Glomerular endothelial cell (primary cell): ENCODE data around the gene GPER1. TPM values are rescaled to one million over a fixed set of nuclear protein-coding genes. Genes with fewer than 3 reads are reported as not detected.
"Not testable (repeated sequence)": the region's sequence is repeated elsewhere in the genome, so short reads cannot be mapped to it uniquely, and the experiment has no call there.

Source experiments
- DNase-seq: peaks from one replicate; pipeline ENCODE4 v3.0.0-alpha.2; 2011; ENCODE audit warnings: low read depth, low spot score; ENCODE audit errors: extremely low read depth
- total RNA-seq: library from RNA; depleted of rRNA; stranded (reverse); fragments of >200 nt; gene quantifications from 2 replicates; pipeline ENCODE4 v1.2.3, GENCODE V29; 2015

Gene GPER1
- total RNA-seq, 1 donor from 2014 or later = 1.8 TPM

DNA sequence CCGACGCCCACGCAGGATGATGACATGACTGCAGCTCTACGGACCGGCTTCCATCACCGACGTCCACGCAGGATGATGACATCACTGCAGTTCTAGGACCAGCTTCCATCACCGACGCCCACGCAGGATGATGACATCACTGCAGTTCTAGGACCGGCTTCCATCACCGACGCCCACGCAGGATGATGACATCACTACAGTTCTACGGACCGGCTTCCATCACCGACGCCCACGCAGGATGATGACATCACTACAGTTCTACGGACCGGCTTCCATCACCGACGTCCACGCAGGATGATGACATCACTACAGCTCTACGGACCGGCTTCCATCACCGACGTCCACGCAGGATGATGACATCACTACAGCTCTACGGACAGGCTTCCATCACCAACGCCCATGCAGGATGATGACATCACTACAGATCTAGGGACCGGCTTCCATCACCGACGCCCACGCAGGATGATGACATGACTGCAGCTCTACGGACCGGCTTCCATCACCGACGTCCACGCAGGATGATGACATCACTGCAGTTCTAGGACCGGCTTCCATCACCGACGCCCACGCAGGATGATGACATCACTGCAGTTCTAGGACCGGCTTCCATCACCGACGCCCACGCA is 28.6 kb downstream of the GPER1 start:
- not testable (repeated sequence) for DNase-seq

DNA sequence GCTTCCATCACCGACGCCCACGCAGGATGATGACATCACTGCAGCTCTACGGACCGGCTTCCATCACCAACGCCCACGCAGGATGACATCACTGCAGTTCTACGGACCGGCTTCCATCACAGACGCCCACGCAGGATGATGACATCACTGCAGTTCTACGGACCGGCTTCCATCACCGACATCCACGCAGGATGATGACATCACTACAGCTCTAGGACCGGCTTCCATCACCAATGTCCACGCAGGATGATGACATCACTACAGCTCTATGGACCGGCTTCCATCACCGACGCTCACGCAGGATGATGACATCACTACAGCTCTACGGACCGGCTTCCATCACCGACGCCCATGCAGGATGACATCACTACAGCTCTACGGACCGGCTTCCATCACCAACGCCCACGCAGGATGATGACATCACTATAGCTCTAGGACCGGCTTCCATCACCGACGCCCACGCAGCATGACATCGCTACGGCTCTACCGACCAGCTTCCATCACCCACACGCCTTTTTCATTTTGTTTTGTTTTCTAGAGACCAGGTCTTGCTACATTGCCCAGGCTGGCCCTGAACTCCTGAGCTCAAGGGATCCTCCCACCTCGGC is 29.5 kb downstream of the GPER1 start:
- DNase-seq = no peak

DNA sequence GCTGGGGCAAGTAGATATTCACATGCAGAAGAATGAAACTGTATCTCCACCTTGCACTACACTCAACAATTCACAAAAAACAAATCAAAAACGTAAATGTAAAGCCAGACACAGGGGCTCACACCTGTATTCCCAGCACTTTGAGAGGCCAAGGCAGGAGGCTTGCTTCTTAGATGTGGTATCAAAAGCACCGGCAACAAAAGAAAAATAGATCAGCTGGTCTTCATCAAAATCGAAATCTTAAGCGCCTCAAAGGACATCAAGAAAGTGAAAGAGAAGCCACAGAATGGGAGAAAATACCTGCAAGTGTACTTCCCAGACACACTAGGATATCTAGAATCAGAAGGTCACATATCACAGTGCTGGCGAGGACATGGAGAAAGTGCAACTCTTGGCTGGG is 31.3 kb downstream of the GPER1 start:
- DNase-seq = no peak

DNA sequence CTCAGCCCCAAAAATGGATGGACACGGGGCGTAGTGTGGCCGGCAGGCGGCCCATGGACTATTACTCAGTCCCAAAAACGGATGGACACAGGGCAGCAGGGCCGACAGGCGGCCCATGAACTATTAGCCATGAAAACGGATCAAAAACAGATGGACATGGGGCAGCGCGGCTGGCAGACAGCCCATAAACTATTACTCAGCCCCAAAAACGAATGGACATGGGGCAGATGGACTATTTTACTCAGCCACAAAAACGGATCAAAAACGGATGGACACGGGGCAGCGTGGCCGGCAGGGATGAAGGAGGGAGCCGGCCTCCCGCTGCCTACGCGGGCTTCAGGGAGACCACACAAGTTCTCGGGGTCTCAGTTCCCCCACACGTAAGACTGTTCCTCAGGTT is 32.9 kb downstream of the GPER1 start:
- DNase-seq = no peak

DNA sequence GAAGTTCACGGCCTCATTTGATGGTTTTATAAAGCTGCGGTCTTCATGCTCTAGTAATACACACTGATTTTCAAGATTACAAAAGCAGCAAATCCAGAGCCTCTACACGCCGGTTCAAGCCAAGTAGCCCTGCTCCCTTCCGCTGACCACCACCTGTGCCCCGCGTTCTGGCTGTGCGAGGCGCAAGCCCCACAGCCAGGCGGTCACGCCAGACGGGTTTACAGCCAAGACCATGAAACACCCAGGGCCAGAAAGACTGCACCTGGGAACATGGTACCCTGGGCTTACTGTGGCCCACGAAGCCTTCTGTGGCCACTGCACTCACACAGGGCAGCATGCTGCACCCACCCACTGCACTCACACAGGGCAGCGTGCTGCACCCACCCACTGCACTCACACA is 33.6 kb downstream of the GPER1 start:
- DNase-seq = no peak

DNA sequence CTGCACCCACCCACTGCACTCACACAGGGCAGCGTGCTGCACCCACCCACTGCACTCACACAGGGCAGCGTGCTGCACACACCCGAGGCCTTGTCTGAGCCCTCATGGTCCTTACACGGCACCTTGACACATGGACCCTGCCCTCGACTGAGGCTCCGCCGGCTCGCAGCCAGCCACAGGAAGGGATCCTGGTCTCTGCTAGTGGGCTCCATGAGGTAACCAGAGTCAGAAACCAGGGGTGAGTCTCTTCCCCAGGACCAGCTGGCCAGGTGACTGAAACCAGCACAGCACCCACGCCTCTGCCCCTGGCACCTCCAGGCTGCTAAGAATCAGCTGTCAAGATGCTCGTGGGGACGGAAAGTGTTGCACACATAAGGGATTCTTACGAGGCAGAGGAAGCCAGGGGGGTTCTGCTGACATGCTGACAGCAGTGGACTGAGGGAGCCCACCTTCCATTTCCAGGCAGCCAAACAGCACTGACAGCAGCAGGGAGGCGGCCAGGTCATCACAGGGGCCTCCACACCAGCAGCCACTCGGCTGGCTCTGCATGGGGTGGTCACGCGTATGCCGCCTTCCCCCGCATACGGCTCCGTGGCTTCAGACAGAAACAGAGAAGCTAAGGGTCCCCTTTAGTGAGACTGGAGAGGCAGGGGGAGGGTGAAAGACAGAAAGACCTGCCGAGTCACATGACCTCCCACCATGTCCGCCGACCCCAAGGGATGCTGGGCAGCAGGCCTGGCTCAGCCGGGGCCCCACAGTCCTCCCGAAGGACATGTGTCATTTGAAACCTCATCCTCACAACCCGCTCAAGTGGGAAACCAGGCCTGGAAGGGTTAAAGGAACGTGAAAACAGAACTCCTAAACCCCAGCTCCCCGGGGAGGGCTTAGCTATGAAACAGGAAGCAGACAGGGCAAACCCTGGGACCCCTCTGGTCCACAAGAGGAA is 34.2 kb downstream of the GPER1 start:
- DNase-seq = no peak

DNA sequence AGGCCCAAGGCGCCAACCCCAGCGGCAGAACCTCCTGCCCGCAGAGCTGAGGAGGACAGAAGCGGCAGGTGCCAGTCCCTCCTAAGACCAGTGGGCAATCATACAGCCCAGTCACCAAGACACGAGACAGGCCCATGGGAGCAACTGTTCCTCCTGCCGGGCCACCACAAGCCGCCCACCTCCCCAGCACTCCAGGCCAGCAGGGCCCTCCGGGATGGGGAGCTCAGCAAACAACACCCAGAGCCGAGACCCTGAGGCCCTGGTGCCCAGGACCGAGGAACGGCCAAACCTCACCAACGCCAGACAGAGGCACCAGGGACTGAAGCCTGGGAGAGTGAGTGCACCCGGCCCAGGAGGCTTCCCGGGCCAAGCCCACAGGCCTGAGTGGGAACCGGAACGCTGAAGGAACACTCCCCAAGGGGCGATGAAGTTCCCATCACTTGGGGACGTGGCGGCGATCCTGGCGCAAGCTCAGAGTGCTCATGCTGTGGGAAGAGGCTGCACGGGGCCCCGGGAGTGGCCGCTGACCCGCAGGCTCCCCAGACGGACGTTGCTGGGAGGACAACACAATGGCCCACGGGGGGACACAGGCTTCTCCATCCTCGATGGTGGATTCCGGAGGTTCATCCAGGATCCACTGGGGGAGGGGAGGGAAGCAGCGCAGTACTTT is 35.1 kb downstream of the GPER1 start:
- DNase-seq = no peak

DNA sequence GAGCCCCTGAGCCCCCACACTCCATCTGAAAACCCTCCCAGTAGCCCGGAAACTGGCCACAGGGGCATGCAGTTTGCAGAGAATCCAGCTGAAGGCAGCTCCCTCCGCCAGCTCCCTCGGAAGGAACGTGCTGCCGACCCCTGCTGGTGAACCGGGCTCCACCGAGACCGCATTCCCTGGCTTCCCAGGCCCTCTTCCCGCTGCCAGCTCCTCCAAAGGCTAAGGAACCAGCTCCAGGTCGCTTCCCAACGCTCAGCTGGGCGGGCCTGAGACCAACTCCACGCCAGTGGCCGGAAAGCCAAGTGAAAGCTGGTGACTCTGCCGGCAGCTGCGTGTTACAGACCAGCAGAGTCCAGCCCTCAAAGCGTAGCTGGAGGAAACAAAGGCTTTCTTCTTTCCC is 35.8 kb downstream of the GPER1 start:
- DNase-seq = peak; percentile 50

DNA sequence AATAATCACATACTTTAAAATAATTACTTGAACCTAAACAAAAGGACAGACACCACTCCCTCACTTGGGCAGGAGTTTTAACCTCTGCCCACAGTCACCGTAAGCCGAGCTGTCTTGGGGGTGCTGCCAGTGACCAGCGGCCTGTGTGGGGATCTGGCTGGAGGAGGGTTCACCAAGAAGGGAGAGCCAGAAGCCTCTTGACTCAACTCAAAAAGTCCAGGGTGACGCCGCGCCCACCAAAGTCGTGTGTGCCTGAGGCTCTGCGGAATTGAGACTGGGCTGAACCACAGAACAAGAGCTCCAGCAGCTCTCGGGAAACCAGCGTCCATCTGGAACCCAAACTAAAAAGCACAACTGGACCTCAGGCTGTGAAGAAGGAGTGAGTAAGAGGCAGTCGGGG is 36.3 kb downstream of the GPER1 start:
- no peak for DNase-seq

DNA sequence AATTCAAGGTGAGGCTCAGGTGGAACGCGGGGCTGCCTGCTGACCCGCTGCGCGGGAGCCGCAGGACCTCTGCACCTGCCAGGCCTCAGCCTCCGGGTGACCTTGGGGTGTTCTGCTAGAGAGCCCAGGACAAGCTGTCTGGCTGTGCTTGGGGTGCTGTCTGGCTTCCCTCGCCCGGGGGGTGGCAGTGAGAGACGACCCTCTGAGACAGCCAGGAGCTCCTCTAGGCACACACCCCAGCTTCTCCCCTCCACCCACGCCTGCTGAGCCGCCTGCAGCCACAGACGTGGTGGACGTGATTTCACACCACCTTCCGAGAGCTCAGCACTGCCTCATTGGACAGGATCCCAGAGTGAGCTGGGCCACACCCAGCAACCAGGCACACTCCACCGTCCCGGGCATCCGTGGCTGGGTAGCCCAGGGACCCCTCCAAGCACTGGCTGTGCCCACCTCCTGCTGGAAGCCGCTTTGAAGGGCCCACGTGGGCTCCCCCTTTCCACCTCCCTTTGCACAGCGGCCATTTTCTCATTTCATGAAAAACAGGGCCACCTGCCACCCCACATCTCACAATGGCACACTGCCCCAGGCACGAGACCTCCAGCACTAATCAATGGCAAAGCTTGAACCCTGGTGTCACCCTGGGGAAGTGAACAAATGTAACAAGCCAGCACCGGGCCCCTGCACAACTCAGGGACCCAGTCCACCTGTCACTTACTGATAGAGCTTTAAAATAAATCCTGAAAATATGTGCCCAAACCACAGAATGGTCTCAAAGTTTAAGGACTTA is 37.1 kb downstream of the GPER1 start:
- DNase-seq = no peak

DNA sequence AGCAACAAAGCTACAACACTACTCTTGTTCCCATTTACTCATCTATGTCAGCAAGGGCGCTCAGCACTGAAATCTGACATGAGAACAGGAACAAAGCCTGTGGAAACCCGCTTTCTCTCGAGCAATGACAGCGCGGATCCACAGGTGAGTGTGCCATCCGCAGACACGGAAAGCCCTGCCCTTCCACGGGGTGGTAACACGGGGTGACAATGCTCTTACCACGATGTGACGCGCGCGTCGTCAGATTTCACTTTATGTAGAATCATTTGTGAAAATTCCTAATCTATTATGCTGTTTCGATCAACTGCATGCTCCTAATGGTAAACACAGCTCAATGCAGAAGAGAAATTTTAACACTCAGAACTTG is 37.7 kb downstream of the GPER1 start:
- no peak for DNase-seq

DNA sequence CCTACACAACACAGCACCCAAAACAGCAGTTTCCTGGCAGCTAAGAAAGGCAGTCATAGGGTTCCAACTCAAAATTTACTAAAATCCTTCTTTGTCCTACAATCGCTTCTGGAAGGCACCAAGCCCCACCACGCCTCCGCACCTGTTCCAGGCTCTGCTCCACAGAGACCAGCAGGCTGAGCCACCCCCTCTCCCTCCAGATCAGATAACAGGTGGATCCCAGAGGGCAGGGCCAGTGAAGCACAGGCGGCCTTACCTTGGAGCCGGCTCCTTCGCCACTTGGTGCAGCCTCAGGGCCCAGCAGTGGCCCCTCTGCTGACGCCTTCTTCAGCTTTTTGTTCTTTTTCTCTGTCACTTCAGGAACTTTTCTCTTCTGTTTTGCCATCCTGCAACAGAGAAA is 39.1 kb downstream of the GPER1 start:
- no peak for DNase-seq

DNA sequence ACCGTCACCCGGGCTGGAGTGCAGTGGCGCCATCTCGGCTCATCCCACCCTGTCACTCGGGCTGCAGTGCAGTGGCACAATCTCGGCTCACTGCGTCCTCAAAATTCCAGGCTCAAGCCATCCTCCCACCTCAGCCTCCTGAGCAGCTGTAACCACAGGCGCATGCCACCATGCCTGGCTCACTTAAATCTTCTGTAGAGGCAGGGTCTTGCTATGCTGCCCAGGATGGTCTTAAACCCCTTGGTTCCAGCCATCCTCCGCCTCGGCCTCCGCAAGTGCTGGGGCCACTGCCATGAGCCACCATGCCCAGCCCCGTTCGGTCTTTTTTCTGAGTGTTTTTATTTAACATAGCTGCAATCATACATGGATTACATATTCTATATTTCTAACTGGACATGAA is 41.5 kb downstream of the GPER1 start:
- DNase-seq = no peak

DNA sequence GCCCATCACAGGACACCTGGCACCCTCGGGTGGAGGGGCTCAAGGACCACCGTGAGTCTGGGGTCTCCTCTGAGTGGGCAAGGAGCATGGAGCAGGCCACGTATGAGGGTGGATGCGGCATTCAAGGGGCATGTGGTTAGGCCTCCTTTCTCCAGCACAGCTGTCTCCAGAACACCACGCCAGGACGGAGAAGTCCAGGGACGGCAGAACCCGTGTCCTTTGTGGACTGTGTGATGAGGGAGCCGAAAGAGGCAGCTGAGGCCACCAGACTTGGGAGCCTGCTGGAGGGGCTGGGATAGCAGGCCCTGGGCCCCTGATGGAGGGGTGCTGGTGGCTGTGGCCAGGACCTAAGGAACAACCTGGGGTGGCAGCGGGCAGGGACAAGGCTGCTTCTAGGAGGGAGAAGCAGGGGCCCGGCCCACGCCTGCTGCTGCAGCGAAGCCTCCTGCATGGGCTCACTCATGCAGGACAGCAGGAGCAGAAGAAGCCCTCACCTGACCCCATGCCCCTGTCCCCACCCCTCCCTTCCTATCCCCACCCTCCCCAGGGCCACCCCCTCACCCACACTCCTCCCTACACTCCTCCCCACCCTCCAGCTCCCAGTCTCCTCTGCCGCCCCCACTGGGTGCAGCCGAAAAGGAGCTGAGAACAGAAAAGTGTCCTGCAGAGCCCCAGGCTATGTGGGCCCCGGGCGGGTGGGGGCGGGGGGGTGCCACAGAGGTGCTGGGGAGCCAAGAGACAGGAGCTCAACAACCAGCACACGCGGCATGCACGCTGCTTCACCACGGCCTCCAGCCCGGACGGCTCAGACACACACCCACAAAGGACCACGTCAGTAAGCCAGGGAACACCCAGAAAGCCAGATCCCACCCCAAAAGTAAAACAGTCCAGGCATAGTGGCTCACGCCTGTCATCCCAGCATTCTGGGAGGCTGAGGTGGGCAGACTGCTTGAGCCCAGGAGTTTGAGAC is 42.4 kb downstream of the GPER1 start:
- DNase-seq = no peak

DNA sequence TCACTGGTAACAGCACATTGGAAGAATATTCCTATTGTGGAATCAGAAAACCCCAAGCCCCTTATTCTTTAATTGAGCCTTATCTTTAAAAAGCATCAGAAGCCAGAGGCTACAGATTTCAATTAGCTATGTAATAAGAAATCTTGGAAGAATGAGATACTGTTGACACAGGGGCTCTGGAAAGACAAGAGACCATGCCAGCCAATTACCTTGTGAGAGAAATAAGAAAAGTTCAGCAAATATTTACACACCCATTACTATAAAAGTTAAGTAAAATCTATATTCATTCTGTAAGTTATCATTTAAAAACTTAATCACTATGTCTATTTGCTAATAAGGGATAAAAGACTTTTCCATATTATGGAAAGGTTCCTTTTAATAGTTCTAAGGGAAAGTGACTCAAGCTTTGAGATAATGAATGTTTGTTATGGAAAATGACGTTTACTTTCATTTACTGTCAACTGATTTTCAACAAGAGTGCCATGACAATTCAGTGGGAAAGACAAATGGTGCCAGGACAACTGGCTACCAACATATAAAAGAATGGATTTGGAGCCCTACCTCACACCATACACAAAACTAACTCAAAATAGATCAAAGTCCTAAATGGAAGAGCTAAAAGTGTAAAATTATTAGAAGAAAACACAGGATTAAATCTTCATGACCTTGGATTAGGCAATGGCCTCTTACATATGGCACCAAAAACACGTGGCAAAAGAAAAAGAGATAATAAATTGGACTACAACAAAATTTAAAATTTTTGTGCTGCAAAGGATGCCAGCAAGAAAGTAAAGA is 43.8 kb downstream of the GPER1 start:
- DNase-seq = no peak

DNA sequence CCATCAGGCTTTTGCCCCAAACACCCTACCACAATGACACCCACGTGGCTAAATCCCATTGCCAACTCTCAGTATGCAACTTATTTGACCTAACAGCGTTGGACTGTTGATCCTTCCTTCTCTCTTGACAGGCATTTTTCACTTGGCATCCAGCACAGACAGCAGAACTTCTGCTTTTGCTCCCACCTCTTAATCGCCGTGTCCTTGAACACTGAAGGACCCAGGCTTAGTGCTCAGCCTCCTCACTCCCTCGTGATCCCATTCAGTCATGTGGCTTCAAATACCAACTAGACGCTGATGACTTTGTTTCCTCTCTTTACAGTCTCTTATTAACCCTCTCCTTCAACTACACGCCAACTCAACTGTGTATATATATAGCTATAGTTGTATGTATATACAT is 47.0 kb downstream of the GPER1 start:
- no peak for DNase-seq

DNA sequence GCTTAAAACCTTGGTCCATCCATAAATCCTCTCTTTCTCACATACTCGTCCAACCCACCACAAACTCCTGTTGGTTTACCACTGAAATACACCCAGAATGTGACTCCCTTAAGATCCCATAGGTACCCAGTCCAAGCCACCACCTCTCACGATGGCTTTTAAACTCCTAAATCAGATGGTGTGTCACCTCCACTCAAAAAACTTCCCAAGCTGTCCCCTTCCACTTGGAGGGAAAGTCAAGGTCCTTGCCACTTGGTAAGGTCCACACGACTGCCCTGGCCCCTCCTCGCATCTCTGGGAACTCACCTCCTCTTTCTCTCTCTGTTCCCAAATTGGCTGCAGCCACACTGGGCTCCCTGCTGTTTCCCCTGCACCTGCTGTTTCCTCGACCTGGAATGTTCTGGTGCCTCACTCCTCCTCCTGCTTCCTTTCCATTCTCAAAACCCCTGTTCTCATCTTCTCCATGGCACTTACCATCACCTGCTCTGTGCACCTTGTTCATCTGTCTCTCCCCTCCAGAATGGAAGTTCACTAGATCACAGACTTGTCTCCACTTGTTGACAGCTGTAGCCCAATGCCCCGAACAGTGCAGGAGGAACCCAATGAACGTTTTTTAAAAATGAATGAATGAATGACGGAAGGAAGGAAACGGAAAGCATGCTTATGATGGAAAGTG is 49.1 kb downstream of the GPER1 start:
- no peak for DNase-seq

DNA sequence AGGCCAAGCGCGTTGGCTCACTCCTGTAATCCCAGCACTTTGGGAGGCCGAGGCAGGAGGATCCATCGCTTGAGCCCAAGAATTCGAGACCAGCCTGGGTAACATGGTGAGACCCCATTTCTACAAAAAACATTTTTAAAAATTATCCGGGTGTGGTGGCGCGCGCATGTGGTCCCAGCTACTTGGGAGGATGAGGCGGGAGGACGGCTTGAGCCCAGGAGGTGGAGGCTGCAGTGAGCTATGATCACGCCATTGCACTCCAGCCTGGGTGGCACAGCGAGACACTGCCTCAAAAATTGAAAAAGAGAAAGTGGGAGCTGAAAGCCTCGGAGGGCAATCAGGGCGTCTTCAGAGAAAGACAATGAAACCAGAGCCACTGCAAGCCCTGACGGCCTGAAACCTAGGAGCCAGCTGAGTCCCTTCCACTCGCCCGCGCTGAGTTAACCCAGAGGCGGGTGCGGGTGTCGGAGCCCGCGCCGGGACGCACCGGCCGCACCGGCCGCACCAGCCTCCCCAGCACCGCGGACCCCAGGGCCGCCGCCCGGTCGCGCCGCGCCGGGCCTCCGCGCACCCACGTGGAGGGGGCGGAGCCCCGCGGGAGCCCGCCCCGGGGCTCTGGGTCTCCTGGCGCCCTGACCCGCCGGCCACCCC is 49.7 kb downstream of the GPER1 start:
- no peak for DNase-seq
